GM18870 (cell line): ENCODE results near the gene WNK3.

Experiments used
- ATAC-seq: cut with Tn5 transposase; IDR thresholded peaks from one replicate; pipeline ENCODE4 v1.9.1; 2021; ENCODE audit warnings: moderate library complexity; ENCODE audit not compliant: unreplicated experiment

The WNK3 gene

DNA sequence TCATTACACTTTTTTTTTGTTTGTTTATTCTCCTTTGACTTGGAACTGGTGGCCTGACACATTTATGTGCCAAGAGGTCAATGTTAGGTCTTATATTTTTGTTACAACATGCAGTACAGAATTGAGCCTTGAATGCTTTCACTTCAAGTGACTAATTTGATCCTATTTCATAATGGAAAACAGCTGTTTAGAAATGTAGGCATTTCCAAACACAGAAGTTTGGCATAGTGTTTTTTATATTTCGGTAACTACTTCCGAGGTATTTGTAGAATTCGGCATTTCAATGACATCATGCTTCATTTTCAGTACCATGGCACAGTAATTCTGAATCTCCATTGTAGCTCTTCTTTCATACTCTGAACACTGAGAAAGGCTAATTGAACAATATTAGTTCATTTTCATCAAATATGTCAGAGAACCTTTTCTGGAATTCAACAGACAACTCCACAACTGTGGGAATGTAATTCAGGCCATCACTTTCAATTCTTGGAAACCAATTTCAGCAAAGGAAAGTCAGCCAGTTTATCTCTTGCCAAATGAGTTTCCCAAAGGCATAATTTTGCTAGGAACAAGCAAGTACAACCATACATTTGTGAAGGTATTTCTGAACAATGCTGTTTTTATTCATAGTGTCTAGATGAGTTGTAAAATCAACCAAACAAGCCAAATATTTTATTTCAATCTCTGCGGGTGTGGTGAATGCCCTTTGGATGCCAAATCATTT lies 186.2 kb downstream of the WNK3 start:
- no peak for ATAC-seq

DNA sequence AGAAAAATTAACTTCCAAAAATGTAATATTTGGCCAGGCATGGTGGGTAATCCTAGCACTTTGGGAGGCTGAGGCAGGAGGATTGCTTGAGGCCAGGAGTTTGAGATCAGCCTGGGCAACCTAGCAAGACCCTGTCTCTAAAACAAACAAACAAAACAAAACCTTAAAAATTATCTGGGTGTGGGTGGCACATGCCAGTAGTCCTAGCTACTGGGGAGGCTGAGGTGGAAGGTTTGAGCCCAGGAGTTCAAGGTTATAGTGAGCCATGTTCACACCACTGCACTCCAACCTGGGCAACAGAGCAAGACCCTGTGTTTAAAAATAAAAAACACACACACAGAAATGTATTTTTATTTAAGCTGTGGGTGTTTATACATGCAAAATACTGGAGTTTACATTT lies 186.8 kb downstream of the WNK3 start:
- no peak for ATAC-seq

DNA sequence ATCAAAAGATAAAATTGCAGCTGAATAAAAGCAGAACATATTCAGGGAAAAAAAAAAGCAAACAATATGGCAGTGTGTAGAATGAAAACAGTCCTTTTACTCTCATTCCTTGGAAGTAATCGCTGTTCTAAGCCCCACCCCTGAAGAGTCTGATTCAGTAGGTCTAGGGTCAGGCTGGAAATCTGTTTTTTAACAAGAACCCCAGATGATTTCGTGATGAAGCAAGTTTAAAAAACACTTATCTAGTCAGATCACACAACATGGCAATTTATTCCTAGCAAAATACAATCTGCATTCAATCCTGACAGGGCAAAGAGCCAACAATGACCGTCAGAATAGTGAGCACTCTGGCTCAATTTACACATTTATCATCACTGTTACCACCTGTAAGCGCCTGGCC lies 190.9 kb downstream of the WNK3 start:
- ATAC-seq, result no peak

DNA sequence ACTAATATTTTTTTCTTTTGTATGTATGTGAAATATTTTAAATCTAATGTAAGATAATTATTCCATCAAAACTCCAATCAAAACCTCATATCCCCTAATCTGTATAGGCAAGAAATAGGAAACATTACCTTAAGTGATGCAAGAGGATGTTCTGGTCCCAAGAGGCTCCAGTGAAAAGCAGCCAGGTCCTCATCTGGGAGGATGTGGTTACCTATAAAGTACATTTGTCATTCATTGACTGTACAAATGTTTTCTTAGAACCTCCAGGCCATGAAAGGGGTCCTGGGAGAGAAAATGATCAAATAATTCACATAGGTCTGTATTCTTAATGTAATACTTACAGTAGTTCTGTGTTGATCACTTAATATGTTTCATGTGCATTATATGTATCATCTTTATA lies 200.3 kb downstream of the WNK3 start:
- ATAC-seq, result no peak
